ENCODE measurements around the gene MMD2. TPM values are rescaled to one million over a fixed set of nuclear protein-coding genes. Genes with fewer than 3 reads are reported as not detected.

The MMD2 gene
- total and polyA plus RNA-seq, 2 of the 8 experiments (the other 6 are each of a cell fraction or from before 2014, with no cell fraction given), result 0.14 TPM; not detected in 1

GRCh38 chr7:4868493-4868892, 90.5 kb downstream of the MMD2 start:
- Histone ChIP-seq H3K23me2 (ENCODE audit: low read depth, low read length) (no peaks in the 10 kb centered on the region), H3K79me1 (ENCODE audit: low read depth, low read length) (no peaks in the 10 kb centered on the region), H4K91ac (replicated peaks; ENCODE audit: insufficient read length, low read length) (no peak overlapping the region), H2BK5ac (ENCODE audit: low read depth, low read length) (no peak overlapping the region), H3K23ac (ENCODE audit: insufficient read length) (no peak overlapping the region), H3K27me3 (replicated peaks in 1 of 4; ENCODE audit: control insufficient read depth in 3 of 4, extremely low read depth in 1 of 4, insufficient read depth in 3 of 4, low read length in 3 of 4) (no peaks in the 10 kb centered on the region), H4K8ac (ENCODE audit: extremely low read depth, insufficient read depth, low read length) (no peak overlapping the region), H3K79me2 (ENCODE audit: control insufficient read depth in 1 of 2, insufficient read depth in 2 of 2, low read length in 2 of 2) (no peaks in the 10 kb centered on the region), H3K9ac (replicated peaks in 1 of 4; ENCODE audit: extremely low read depth in 1 of 4, low read depth in 3 of 4, low read length in 3 of 4) (no peak overlapping the region), H2BK15ac (ENCODE audit: low read length) (no peak overlapping the region), H3K9me3 (ENCODE audit: insufficient read depth in 2 of 2, low read depth in 1 of 2, low read length in 1 of 2) (no peaks in the 10 kb centered on the region), H3K4me2 (ENCODE audit: insufficient read depth in 1 of 2, low read depth in 2 of 2, low read length in 2 of 2) (no peak overlapping the region), H3K14ac (ENCODE audit: insufficient read length) (no peak overlapping the region), H3K18ac (ENCODE audit: extremely low read depth, low read length) (no peak overlapping the region), H4K20me1 (replicated peaks in 1 of 2; ENCODE audit: control insufficient read depth in 1 of 2, insufficient read depth in 2 of 2, low read length in 2 of 2) (no peaks in the 10 kb centered on the region), H2BK120ac (replicated peaks; ENCODE audit: low read depth, low read length) (no peak overlapping the region), H3K27ac (ENCODE audit: low read depth, low read length) (no peak overlapping the region), H2BK20ac (ENCODE audit: low read length) (no peak overlapping the region), H3K36me3 (ENCODE audit: control insufficient read depth in 2 of 4, insufficient read depth in 4 of 4, low read length in 3 of 4) (no peaks in the 10 kb centered on the region), H2BK12ac (ENCODE audit: low read depth, low read length) (no peak overlapping the region), H3K4me3 (ENCODE audit: extremely low read depth in 1 of 4, insufficient read depth in 2 of 4, low read depth in 3 of 4, low read length in 4 of 4) (no peak overlapping the region), H2AFZ (ENCODE audit: low read length) (no peak overlapping the region), H2AK5ac (ENCODE audit: low read depth, low read length) (no peak overlapping the region), H3K4me1 (replicated peaks in 1 of 4; ENCODE audit: control insufficient read depth in 3 of 4, insufficient read depth in 4 of 4, low read length in 3 of 4) (peaks cover 0 to 10% (median 4%) of the 10 kb centered on the region in 4 experiments; a peak in 2 of 7 replicates), H4K5ac (ENCODE audit: insufficient read length, low read depth, low read length) (no peak overlapping the region), H3K4ac (replicated peaks; ENCODE audit: insufficient read length, low read depth, low read length) (no peak overlapping the region), H3K56ac (replicated peaks; ENCODE audit: insufficient read length, low read depth, low read length) (no peak overlapping the region)
- DNase-seq (ENCODE audit: low read depth in 1 of 2, low spot score in 2 of 2) (no peak), FAIRE-seq (no peak)
- WGBS, 2 experiments (ENCODE audit: extremely low coverage in 1 of 2, insufficient coverage in 1 of 2, insufficient read length in 1 of 2, insufficient replicate concordance in 2 of 2, low coverage in 1 of 2, low lambda C conversion rate in 2 of 2, missing lambda C conversion rate in 1 of 2), result 86% methylated on average over 5 of the region's 5 CpGs; no CpG with 5 or more reads in 1 of the 2 experiments
- ChIA-PET CTCF (ENCODE audit: partially characterized antibody) (interaction anchor here (1.0 to 2.2 kb wide), 3 partner anchors 9 to 23 kb away, joined by 3 to 8 read pairs (median 4); partner anchors contain the start of gene RADIL), POLR2A (ENCODE audit: partially characterized antibody) (no interaction called here)
- TF ChIP-seq TAF7 (optimal IDR thresholded peaks at IDR 0.05; ENCODE audit: borderline replicate concordance, low read depth, low read length) (no peak), JUND (IDR thresholded peaks at IDR 0.05; ENCODE audit: low read length) (no peak)

Data from H1 (cell line).